Caco-2 (cell line): ENCODE results near the gene CDK17. TPM values are rescaled to one million over a fixed set of nuclear protein-coding genes. Genes with fewer than 3 reads are reported as not detected.

Source experiments
- BruUV-seq: library from RNA; stranded (reverse); fragments of 400-500 nt; replicated peaks from 2 replicates; lab custom pipeline; 2021; lab: Mats Ljungman, UMichigan
- CTCF ChIA-PET: fragments of 300-600 bp; sonication (Branson Sonifier 250); formaldehyde crosslinking; loops from one replicate; lab custom pipeline; 2022; ENCODE audit warnings: antibody characterized with exemption; lab: Charles Lee
- POLR2A ChIA-PET: fragments of 300-600 bp; sonication (Branson Sonifier 250); formaldehyde crosslinking; loops from one replicate; lab custom pipeline; 2022; ENCODE audit warnings: antibody characterized with exemption; lab: Charles Lee
- DNase-seq, 2 experiments: peaks; one replicate each; pipeline versions ENCODE4 v3.0.0 to v3.0.0-alpha.2; 2020 to 2022
- H3K27me3 ChIP-seq: replicated peaks from 2 replicates; pipeline ENCODE4 v1.6.0; 2011; ENCODE audit warnings: low read length; ENCODE audit not compliant: control insufficient read depth, insufficient read depth
- H3K36me3 ChIP-seq: 2 replicates; pipeline ENCODE4 v1.5.1; 2011; ENCODE audit warnings: low read length; ENCODE audit not compliant: control insufficient read depth, insufficient read depth
- H3K4me1 ChIP-seq: fragments of 250-450 bp; sonication (Bioruptor Pico); 2 replicates; pipeline ENCODE4 v1.5.1; 2020; ENCODE audit warnings: mild to moderate bottlenecking
- H3K4me3 ChIP-seq: 2 replicates; pipeline ENCODE4 v1.5.1; 2011; ENCODE audit warnings: low read depth, mild to moderate bottlenecking, control low read depth, low read length
- H3K9me3 ChIP-seq: fragments of 250-450 bp; sonication (Bioruptor Pico); 2 replicates; pipeline ENCODE4 v1.5.1; 2020; ENCODE audit warnings: mild to moderate bottlenecking, moderate library complexity
- H3K27ac Mint-ChIP-seq: one replicate; pipeline ENCODE4 v1.8.0; 2022; ENCODE audit warnings: mixed read lengths; ENCODE audit not compliant: unreplicated experiment
- H3K27me3 Mint-ChIP-seq: one replicate; pipeline ENCODE4 v1.8.0; 2022; ENCODE audit warnings: mixed read lengths; ENCODE audit not compliant: insufficient read depth, unreplicated experiment
- H3K36me3 Mint-ChIP-seq: one replicate; pipeline ENCODE4 v1.8.0; 2022; ENCODE audit warnings: mild to moderate bottlenecking, mixed read lengths; ENCODE audit not compliant: insufficient read depth, unreplicated experiment
- H3K4me1 Mint-ChIP-seq: one replicate; pipeline ENCODE4 v1.8.0; 2022; ENCODE audit warnings: low read depth, mixed read lengths; ENCODE audit not compliant: unreplicated experiment
- H3K4me3 Mint-ChIP-seq: one replicate; pipeline ENCODE4 v1.8.0; 2022; ENCODE audit warnings: mild to moderate bottlenecking, moderate library complexity, mixed read lengths; ENCODE audit not compliant: unreplicated experiment
- H3K9me3 Mint-ChIP-seq: one replicate; pipeline ENCODE4 v1.8.0; 2022; ENCODE audit warnings: mixed read lengths; ENCODE audit not compliant: unreplicated experiment
- CTCF ChIP-seq, 2 experiments: fragments of 200-600 bp in 1 of 2; IDR thresholded peaks; 1 replicate in 1 of 2; 2 replicates in 1 of 2; pipeline versions ENCODE4 v1.5.1 to v1.8.0; 2011 to 2022; ENCODE audit warnings: antibody characterized with exemption in 1 of 2, control low read depth in 1 of 2, inconsistent platforms in 1 of 2, low read depth in 1 of 2, low read length in 1 of 2, mild to moderate bottlenecking in 1 of 2, moderate library complexity in 1 of 2; ENCODE audit not compliant: insufficient read depth in 1 of 2, severe bottlenecking in 1 of 2, unreplicated experiment in 1 of 2
- intact Hi-C: fragments of 100-400 bp; cut with micrococcal nuclease; formaldehyde crosslinking; loops from one replicate; pipeline ENCODE4 v1.10.0; 2022; ENCODE audit not compliant: unreplicated experiment
- total RNA-seq: library from RNA; stranded (reverse); gene quantifications from 2 replicates; pipeline ENCODE4 v1.2.3, GENCODE V29; 2022

Gene CDK17
- total RNA-seq, 1 experiment from 2014 or later: 11.7 TPM

GRCh38 chr12:96313606-96314005, 86.6 kb downstream of the CDK17 start:
- Mint-ChIP-seq H3K27ac (no peak overlapping the region), H3K36me3 (peaks cover 7% of the 10 kb centered on the region), H3K4me3 (no peak overlapping the region), H3K9me3 (no peaks in the 10 kb centered on the region), H3K27me3 (no peaks in the 10 kb centered on the region), H3K4me1 (no peaks in the 10 kb centered on the region)
- no TSS peak for BruUV-seq
- no peaks in the 10 kb centered on the region for H3K27me3 ChIP-seq
- H3K4me1 ChIP-seq: no peaks in the 10 kb centered on the region
- POLR2A ChIA-PET: no interaction called here
- no peak overlapping the region for H3K4me3 ChIP-seq
- no peak for DNase-seq
- TF ChIP-seq CTCF (IDR thresholded peaks at IDR 0.05; ENCODE audit: insufficient read depth in 1 of 2, low read depth in 1 of 2, low read length in 1 of 2, severe bottlenecking in 1 of 2, unreplicated experiment in 1 of 2): no peak
- CTCF ChIA-PET: no interaction called here
- intact Hi-C loops: no loop called here
- H3K36me3 ChIP-seq: no peaks in the 10 kb centered on the region
- no peaks in the 10 kb centered on the region for H3K9me3 ChIP-seq

GRCh38 chr12:96311191-96311590, 89.0 kb downstream of the CDK17 start:
- ChIA-PET CTCF (interaction anchor here (1.0 kb wide), 1 partner anchor 96 kb away, joined by 4 read pairs; no protein-coding TSS in a partner anchor), POLR2A (no interaction called here)
- Mint-ChIP-seq H3K27me3 (no peaks in the 10 kb centered on the region), H3K36me3 (peaks cover 7% of the 10 kb centered on the region), H3K9me3 (no peaks in the 10 kb centered on the region), H3K4me3 (no peak overlapping the region), H3K4me1 (no peaks in the 10 kb centered on the region), H3K27ac (no peak overlapping the region)
- Histone ChIP-seq H3K9me3 (no peaks in the 10 kb centered on the region), H3K4me1 (no peaks in the 10 kb centered on the region), H3K27me3 (no peaks in the 10 kb centered on the region), H3K4me3 (no peak overlapping the region), H3K36me3 (no peaks in the 10 kb centered on the region)
- DNase-seq: no peak
- BruUV-seq: no TSS peak
- intact Hi-C loops: no loop called here
- no peak for TF ChIP-seq CTCF (IDR thresholded peaks at IDR 0.05; ENCODE audit: insufficient read depth in 1 of 2, low read depth in 1 of 2, low read length in 1 of 2, severe bottlenecking in 1 of 2, unreplicated experiment in 1 of 2)

GRCh38 chr12:96310067-96310466, 90.2 kb downstream of the CDK17 start:
- Histone ChIP-seq H3K27me3 (no peaks in the 10 kb centered on the region), H3K36me3 (no peaks in the 10 kb centered on the region), H3K4me1 (no peaks in the 10 kb centered on the region; the same call in 1 of the 2 replicates), H3K9me3 (no peaks in the 10 kb centered on the region), H3K4me3 (no peak overlapping the region)
- no peaks in the 10 kb centered on the region for H3K27me3 Mint-ChIP-seq
- ChIA-PET CTCF (no interaction called here), POLR2A (no interaction called here)
- H3K36me3 Mint-ChIP-seq: no peaks in the 10 kb centered on the region
- no TSS peak for BruUV-seq
- TF ChIP-seq CTCF (IDR thresholded peaks at IDR 0.05; ENCODE audit: insufficient read depth in 1 of 2, low read depth in 1 of 2, low read length in 1 of 2, severe bottlenecking in 1 of 2, unreplicated experiment in 1 of 2): no peak
- H3K27ac Mint-ChIP-seq: no peak overlapping the region
- H3K4me3 Mint-ChIP-seq: no peak overlapping the region
- no peak for DNase-seq
- H3K9me3 Mint-ChIP-seq: no peaks in the 10 kb centered on the region
- intact Hi-C loops: no loop called here
- H3K4me1 Mint-ChIP-seq: no peaks in the 10 kb centered on the region
